ENCODE measurements around the gene RFK. TPM values are rescaled to one million over a fixed set of nuclear protein-coding genes. Genes with fewer than 3 reads are reported as not detected.

The RFK gene
- total RNA-seq, 1 experiment from 2014 or later, result 33.2 TPM

- Histone ChIP-seq H3K27ac (ENCODE audit: low read length) (no peak overlapping the region), H3K27me3 (ENCODE audit: control insufficient read depth, insufficient read depth, low read length) (no peaks in the 10 kb centered on the region), H3K4me3 (ENCODE audit: low read depth in 2 of 2, low read length in 2 of 2) (no peak overlapping the region), H3K4me1 (ENCODE audit: control insufficient read depth, insufficient read depth, low read length) (no peaks in the 10 kb centered on the region), H3K9me3 (ENCODE audit: control insufficient read depth, insufficient read depth, low read depth, low read length) (no peaks in the 10 kb centered on the region), H3K36me3 (ENCODE audit: control insufficient read depth, insufficient read depth, low read length) (no peaks in the 10 kb centered on the region)
- ChIA-PET POLR2A (no interaction called here), CTCF (no interaction called here)
- in situ Hi-C loops (cut with HindIII; ENCODE audit: low pct_unique_long_range_greater_than_20kb, low sequenced_read_pairs), result no loop called here
- intact Hi-C loops (cut with micrococcal nuclease; ENCODE audit: unreplicated experiment), result no loop called here
- TF ChIP-seq TCF7L2 (IDR thresholded peaks at IDR 0.05; ENCODE audit: low read depth, low read length) (no peak), POLR2AphosphoS5 (IDR thresholded peaks at IDR 0.05; ENCODE audit: low read depth, low read length) (no peak)
- BruUV-seq (replicated peaks), result no TSS peak
- DNase-seq (ENCODE audit: low read depth, low spot score) (no peak), ATAC-seq (no peak)
These were observed 40.9 kb downstream of the RFK start for GRCh38 chr9:76353280-76353679.

GRCh38 chr9:76352026-76352620, 42.1 kb downstream of the RFK start:
- no TSS peak for BruUV-seq (replicated peaks)
- CTCF ChIA-PET, result no interaction called here
- ATAC-seq (no peak), DNase-seq (ENCODE audit: low read depth, low spot score) (no peak)
- no peak overlapping the region for H3K4me3 ChIP-seq (ENCODE audit: low read depth in 2 of 2, low read length in 2 of 2)
- no peak overlapping the region for H3K27ac ChIP-seq (ENCODE audit: low read length)
- no peak for TF ChIP-seq TCF7L2 (IDR thresholded peaks at IDR 0.05; ENCODE audit: low read depth, low read length)
- no peak for TF ChIP-seq SIN3A (IDR thresholded peaks at IDR 0.05; ENCODE audit: borderline replicate concordance, insufficient read depth, low read depth, low read length)
- TF ChIP-seq REST (IDR thresholded peaks at IDR 0.05; ENCODE audit: insufficient read depth in 1 of 2, low read depth in 2 of 2, low read length in 1 of 2), result no peak
- no peak for TF ChIP-seq POLR2AphosphoS5 (IDR thresholded peaks at IDR 0.05; ENCODE audit: low read depth, low read length)
- TF ChIP-seq CTCF (IDR thresholded peaks at IDR 0.05), result no peak
- H3K9me3 ChIP-seq (ENCODE audit: control insufficient read depth, insufficient read depth, low read depth, low read length), result no peaks in the 10 kb centered on the region
- no peaks in the 10 kb centered on the region for H3K36me3 ChIP-seq (ENCODE audit: control insufficient read depth, insufficient read depth, low read length)
- in situ Hi-C loops (cut with HindIII; ENCODE audit: low pct_unique_long_range_greater_than_20kb, low sequenced_read_pairs) (no loop called here), intact Hi-C loops (cut with micrococcal nuclease; ENCODE audit: unreplicated experiment) (no loop called here)
- POLR2A ChIA-PET, result no interaction called here
- no peaks in the 10 kb centered on the region for H3K27me3 ChIP-seq (ENCODE audit: control insufficient read depth, insufficient read depth, low read length)
- H3K4me1 ChIP-seq (ENCODE audit: control insufficient read depth, insufficient read depth, low read length), result no peaks in the 10 kb centered on the region

- H3K27me3 ChIP-seq (ENCODE audit: control insufficient read depth, insufficient read depth, low read length), result no peaks in the 10 kb centered on the region
- ChIA-PET CTCF (no interaction called here), POLR2A (interaction anchor here (0.7 kb wide), 1 partner anchor 60 kb away, joined by 11 read pairs; no protein-coding TSS in a partner anchor)
- no TSS peak for BruUV-seq (replicated peaks)
- no peak for TF ChIP-seq REST (IDR thresholded peaks at IDR 0.05; ENCODE audit: insufficient read depth in 1 of 2, low read depth in 2 of 2, low read length in 1 of 2)
- TF ChIP-seq TCF7L2 (IDR thresholded peaks at IDR 0.05; ENCODE audit: low read depth, low read length), result no peak
- no peak for TF ChIP-seq CTCF (IDR thresholded peaks at IDR 0.05)
- no peak for TF ChIP-seq SIN3A (IDR thresholded peaks at IDR 0.05; ENCODE audit: borderline replicate concordance, insufficient read depth, low read depth, low read length)
- no peak for TF ChIP-seq POLR2AphosphoS5 (IDR thresholded peaks at IDR 0.05; ENCODE audit: low read depth, low read length)
- DNase-seq (ENCODE audit: low read depth, low spot score) (no peak), ATAC-seq (no peak)
- no peaks in the 10 kb centered on the region for H3K4me1 ChIP-seq (ENCODE audit: control insufficient read depth, insufficient read depth, low read length)
- in situ Hi-C loops (cut with HindIII; ENCODE audit: low pct_unique_long_range_greater_than_20kb, low sequenced_read_pairs) (no loop called here), intact Hi-C loops (cut with micrococcal nuclease; ENCODE audit: unreplicated experiment) (no loop called here)
- no peak overlapping the region for H3K4me3 ChIP-seq (ENCODE audit: low read depth in 2 of 2, low read length in 2 of 2)
- H3K27ac ChIP-seq (ENCODE audit: low read length), result no peak overlapping the region
- H3K36me3 ChIP-seq (ENCODE audit: control insufficient read depth, insufficient read depth, low read length), result no peaks in the 10 kb centered on the region
- no peaks in the 10 kb centered on the region for H3K9me3 ChIP-seq (ENCODE audit: control insufficient read depth, insufficient read depth, low read depth, low read length)
These were observed 43.2 kb downstream of the RFK start for GRCh38 chr9:76351006-76351405.
